COR-L47 (cell line): ENCODE measurements around the gene ARHGAP4.

ENCODE experiments used
- DNase-seq: peaks from one replicate; lab custom pipeline; 2025; lab: John Stamatoyannopoulos, UW

ARHGAP4 gene

DNA sequence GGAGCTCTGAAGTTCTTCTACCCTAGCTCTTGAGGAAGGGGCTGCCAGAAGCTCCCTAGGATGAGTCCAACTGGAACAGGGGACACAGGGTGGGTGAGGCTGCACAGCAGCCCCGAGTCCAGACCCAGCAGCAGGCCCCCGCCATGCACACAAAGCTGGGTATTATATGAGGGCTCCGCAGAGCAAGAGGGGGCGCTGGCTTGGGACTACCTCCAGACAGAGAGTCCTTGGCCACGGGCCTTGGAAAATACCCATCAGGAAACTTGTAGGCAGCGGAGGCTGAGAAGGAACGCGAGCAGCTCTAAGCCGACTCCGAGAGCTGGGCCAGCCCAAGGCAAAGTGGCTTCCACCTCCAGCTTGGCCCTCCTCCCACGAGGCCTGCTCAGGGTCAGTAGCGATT lies 37.5 kb upstream of the ARHGAP4 start:
- DNase-seq, result no peak

DNA sequence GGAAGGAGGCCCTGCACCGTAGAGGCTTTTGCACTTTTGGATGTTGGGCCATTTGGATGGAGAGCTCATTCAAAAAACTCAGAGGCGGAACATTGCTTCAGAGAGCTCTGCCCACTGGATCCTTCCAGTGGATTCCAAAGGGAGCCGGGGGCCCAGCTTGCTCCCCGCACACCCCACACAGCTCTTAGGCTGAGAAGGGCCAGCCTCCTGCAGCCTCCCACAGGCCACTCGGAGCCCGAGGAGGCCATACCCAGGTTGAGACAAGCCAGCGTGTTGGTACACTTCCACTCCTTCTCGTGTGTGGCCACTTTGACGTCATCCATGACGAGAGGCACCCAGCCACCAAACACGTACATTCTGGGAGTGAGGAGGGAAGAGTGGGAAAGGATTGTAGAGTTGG lies 35.2 kb upstream of the ARHGAP4 start:
- DNase-seq, result no peak

DNA sequence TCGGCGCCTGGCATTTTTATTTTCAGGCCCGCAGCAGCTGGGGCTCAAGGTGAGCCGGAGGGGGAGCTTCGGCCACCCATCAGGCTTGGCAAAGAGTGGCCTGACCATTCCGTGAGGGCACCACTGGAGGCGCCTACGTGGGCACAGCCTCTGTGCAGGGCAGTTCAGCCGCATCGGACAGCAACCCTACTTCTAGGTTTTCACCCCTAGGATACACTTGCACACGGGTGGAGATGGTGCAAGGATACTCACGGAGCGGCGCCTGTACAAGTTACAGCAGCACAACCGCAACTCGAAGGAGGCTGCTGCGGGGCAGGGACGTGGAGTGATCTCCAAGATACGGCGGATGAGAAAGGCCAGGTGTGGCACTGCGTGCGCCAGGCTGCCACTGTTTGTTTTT lies 34.7 kb upstream of the ARHGAP4 start:
- DNase-seq, result no peak

- no peak for DNase-seq
Observed at GRCh38 chrX:153960077-153960476, 34.0 kb upstream of the ARHGAP4 start.

GRCh38 chrX:153959649-153960048 lies 33.6 kb upstream of the ARHGAP4 start:
- no peak for DNase-seq

GRCh38 chrX:153958605-153959004 lies 32.5 kb upstream of the ARHGAP4 start:
- no peak for DNase-seq

DNA sequence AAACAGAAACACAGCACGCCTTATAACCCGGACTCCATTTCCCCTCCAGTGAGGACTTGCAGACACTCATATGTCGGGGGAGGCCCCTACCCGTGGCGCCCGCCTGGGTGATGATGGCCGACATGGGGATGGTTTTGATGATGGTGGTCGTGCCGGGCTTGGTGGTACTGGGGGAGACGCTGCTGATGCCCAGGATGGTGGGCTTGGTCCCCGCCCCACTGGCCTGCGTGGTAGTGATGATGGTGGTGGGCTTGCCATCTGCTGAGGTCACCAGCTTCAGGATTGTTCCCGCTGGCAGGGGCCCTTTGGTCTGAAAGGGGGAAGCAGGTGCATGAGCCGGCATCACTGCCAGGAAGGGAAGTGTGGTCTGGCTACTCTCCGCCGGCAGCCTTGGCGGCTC lies 31.2 kb upstream of the ARHGAP4 start:
- no peak for DNase-seq

DNA sequence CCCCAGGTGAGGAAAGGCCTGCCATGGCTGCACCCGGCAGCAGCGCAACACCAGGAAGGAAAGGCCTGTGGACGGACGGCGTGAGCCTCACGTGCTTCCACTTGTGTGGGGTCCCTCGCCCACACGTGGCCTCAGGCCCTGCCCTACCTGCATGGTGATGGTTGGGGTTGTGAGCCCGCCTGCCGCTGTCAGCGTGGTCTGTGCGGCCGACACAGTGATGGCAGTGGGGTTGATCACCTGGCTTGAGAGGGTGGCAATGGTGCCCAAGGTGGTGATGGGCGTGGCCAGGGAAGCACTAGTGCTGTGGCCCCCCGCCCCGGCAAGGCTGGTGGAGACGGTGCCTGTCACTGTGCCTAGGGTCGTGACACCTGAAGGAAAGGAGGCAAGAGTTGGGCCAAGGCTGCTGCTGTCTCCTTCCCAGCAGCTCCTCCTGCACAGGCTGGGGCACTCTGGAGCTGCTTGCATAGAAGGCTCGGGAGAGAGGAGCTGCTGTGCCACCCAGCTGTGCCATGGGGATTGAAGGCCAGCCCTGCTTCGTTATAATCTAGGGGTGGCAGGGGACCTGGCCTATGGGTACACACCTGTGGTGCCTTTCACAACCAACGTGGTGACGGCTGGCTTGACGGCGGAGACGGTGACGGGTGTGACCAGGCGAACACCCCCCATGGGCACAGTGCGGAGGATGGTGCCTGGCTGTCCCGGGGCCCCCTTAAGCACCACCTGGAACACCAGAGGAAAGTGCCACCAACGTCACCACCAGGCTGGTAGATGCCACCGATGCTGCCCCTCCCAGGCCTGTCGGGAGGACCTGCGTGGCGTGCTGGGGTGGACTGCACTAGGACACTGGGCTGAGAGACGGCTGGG lies 30.2 kb upstream of the ARHGAP4 start:
- no peak for DNase-seq

DNA sequence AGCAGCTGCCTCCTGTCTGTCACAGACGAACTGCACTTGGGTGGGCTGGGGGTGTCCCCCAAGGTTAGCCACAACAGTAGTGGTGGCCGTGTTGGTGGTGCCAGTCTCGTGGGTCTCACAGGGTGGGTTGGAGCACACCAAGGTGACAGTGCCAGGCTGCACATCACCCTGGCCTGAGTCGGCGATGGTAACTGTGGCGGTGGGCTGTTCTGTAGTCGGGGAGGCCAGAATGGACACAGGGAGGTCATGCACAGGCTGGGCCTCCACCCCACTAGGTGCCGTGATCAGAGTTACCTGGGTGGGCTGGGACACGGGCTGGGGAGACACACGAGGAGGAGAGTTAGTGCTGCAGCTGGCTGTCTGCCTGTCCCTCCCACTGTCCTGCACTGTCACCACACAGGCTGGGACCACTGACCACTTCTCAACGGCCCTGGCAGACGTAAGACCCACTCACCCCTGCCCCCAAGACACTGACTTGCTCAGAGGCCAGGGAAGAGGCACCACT lies 29.2 kb upstream of the ARHGAP4 start:
- no peak for DNase-seq

GRCh38 chrX:153954558-153955227 lies 28.6 kb upstream of the ARHGAP4 start:
- no peak for DNase-seq

- no peak for DNase-seq
Observed at GRCh38 chrX:153953892-153954557, 28.0 kb upstream of the ARHGAP4 start.

DNA sequence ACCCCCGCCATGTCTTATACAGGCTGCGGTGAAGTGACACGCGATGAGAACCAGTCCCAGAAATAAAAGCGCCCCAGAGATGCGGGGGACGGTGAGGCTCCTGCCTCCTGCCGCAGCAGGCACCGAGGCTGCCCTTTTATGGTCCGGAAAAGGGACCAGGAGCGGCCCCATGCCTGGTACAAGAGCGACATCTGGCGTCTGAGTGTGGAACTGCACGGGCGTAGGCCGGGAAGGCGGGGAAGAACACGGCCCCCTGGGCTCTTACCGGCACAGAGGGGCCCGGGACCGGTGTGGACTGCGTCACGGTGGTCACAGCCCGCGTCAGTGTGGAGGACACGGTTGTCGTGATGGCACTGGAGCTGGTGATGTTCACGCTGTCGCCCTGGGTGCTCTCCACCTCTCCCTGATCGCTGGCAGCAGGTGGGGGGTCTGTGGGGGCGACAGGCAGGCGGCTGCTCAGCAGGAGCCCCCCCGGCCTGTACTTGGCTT lies 27.3 kb upstream of the ARHGAP4 start:
- DNase-seq, result peak; percentile 11

GRCh38 chrX:153952373-153953026 lies 26.4 kb upstream of the ARHGAP4 start:
- DNase-seq, result no peak

DNA sequence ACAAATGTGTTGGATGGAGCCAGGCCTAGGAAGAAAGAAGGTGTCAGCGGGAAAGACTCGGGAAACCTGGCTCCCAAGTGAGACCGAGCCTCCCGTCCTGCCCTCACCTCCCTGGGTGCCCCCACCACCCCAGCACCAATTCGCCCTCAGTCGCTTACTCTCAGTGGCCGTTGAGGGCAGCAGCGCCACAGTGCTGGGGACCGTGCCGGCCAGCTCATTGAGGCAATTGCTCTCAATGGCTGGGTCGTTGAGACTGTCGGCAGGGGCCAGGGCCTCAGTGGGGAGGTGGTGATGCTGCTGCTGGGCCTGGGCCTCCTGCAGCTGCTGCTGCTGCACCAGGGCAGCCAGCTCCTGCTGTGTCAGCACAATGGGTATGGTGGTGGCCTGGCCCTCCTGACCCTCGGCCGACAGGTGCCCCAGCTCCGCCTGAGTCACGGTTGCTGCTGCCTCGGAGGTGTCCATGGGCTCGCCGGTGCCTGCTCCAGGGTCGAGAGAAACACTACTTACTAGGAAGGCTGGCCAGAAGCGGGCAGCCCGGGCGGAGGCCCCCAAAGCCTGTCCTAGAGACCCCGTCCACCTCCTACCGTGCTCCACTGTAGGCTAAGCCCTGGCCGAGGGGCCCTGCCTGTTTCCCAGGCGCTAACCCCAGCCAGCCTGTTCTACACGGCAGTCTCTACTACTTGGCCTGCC lies 25.8 kb upstream of the ARHGAP4 start:
- DNase-seq, result no peak

DNA sequence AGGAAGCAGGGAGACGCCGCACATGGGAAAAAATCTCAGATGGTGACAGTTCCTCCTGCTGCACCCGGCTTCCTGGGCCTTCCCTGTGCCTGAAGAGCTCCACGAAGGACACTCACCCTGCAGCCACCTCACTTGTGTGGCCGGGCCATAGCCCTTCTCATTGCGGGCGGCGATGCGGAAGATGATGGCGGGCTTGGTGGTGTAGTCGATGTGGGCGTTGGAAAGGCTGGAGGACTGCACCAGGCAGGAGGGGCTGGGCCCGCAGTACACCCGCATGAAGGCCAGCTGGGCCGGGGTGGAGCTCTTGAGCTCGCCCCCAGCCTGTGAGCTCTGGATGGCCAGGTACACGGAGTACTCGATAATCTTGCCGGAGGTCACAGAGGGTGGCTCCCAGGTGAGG lies 24.1 kb upstream of the ARHGAP4 start:
- no peak for DNase-seq

DNA sequence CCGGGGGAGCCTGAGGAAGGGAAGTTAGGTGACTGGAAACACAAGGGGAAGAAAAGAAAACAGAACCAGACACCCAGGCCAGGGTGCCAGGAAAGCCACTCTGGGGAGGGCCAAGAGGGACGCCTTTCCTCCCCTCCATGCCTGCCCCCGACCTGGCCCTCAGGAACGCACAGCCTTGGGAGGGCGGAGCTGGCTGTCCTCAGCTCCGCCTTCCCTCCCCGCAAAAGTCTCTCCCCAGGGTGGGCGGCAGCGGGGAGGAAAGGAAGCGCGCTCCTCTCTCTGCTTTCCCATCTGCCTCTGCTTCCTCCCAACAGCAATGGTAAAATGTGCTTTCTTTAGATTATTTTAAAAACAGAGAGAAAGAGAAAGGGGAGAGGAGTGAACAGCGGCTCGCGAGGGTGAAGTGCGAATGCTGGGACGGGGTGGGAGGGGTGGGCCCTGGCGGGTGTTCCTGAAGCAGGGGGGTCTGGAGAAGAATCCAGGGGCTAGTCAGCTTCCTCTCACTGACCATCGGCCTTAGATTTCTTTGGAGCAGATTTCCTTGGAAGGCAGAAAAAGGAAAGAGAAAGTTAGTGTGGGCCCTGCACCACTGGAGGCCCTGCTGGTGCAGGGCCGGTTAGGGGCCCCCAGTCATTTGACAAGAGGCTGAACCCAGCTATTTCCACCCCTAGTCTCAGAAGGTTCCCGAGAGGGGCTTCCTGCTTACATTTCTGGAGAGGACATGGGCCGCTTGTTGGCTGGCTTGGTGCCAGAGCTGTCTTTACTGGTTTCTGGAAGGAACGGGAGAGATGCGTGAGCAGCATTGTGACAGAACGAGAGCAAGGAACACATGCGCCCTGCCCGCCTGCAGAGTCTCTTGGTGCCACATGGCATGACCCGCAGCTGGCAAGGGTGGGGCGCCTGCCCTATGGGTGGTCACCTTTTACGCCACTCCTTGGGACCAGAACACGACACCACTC lies 23.1 kb upstream of the ARHGAP4 start:
- DNase-seq, result no peak

DNA sequence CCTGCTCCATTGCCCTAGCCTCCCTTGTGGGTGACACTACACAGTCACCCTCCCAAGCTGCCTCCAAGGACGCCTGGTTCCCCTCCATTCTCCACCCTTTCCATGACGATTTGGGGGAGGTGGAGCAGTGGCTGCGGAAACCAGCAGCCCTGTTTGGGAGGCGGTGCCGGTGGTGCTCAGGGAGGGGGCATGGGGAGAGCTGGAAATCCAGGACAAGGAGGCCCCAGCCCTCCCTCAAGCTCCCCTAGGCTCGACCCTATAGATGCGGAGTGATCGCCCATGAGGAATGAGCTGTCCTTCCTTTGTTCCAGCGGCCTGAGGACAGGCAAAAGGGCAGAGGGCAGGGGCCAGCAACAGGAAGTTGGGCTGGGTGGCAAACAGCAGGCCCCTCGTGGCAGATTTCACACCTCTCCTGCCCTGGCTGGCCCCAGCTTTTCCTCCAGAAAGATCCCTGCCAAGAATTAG lies 22.0 kb upstream of the ARHGAP4 start:
- DNase-seq, result no peak

DNA sequence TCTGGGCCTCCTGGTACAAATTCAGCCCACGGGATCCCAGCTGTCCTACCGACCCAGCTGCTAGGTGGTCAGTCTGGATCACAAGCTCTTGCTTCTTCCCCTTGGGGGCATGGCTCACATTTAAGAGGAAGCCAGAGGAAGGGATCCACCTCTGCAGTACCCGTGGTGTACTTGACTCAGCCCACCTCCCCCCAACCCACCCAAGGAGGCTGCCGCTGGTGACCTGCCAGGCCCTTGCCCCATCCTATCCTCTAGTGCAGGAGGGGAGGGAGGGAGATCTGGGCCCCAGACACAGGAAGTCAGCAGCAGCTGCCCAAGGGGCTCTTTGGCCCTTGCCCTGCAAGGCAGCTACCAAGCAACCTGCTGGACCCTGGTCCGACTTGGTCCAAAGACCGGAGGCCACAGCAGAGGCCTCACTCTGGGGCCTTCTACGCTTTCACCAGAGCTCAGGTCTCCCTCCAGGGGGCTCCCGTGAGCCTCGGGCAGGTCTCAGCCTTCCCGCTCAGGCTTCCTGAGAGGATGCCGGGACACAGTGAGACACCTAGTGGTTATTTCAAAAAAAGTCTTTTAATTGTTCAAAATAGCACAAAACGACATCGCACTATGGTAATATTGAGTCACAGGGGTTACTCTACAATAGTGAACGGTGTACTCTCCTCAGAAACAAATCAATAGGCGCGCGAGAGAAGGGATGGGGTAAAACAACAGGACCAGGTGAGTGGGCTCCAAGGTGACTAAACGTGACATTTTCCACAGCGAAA lies 21.1 kb upstream of the ARHGAP4 start:
- peak; percentile 54 for DNase-seq
